ENCODE measurements around the gene COL10A1.

Gene COL10A1
- long read RNA-seq = 0 reads

DNA sequence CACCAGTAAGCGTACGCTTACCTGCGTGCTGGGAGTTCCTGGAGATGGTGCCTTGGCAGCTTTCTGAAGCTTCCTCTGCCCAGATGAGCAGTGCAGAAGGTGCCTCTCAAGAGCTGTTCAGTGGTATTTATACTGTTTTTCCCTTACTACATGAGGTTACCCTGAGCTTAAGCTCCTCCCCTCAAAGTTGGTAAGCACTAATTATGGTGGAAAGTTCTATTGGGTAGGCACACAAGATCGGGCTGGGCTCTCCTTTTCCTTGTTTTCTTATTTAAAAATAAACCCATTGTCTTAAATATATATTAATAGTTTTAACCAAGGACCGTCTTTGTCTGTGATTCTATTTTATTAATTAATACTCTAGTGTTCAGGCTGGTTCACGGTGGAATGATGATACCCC, at the start of gene COL10A1:
Gene COL10A1 (minus strand): TSS at position 101 of the 400 bp plus-strand sequence. CDS start 640 bp downstream, outside the sequence.
- TF ChIP-seq SPI1 (IDR thresholded peaks at IDR 0.05; ENCODE audit: borderline replicate concordance, low read depth) (no peak), GABPA (IDR thresholded peaks at IDR 0.05; ENCODE audit: low read depth) (no peak), POLR2AphosphoS5 (IDR thresholded peaks at IDR 0.05; ENCODE audit: low read depth) (no peak)
- TF ChIP-seq, protein P1, sequence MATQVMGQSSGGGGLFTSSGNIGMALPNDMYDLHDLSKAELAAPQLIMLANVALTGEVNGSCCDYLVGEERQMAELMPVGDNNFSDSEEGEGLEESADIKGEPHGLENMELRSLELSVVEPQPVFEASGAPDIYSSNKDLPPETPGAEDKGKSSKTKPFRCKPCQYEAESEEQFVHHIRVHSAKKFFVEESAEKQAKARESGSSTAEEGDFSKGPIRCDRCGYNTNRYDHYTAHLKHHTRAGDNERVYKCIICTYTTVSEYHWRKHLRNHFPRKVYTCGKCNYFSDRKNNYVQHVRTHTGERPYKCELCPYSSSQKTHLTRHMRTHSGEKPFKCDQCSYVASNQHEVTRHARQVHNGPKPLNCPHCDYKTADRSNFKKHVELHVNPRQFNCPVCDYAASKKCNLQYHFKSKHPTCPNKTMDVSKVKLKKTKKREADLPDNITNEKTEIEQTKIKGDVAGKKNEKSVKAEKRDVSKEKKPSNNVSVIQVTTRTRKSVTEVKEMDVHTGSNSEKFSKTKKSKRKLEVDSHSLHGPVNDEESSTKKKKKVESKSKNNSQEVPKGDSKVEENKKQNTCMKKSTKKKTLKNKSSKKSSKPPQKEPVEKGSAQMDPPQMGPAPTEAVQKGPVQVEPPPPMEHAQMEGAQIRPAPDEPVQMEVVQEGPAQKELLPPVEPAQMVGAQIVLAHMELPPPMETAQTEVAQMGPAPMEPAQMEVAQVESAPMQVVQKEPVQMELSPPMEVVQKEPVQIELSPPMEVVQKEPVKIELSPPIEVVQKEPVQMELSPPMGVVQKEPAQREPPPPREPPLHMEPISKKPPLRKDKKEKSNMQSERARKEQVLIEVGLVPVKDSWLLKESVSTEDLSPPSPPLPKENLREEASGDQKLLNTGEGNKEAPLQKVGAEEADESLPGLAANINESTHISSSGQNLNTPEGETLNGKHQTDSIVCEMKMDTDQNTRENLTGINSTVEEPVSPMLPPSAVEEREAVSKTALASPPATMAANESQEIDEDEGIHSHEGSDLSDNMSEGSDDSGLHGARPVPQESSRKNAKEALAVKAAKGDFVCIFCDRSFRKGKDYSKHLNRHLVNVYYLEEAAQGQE (IDR thresholded peaks at IDR 0.05; ENCODE audit: insufficient replicate concordance, low read depth) = no peak
- TF ChIP-seq, protein P2, sequence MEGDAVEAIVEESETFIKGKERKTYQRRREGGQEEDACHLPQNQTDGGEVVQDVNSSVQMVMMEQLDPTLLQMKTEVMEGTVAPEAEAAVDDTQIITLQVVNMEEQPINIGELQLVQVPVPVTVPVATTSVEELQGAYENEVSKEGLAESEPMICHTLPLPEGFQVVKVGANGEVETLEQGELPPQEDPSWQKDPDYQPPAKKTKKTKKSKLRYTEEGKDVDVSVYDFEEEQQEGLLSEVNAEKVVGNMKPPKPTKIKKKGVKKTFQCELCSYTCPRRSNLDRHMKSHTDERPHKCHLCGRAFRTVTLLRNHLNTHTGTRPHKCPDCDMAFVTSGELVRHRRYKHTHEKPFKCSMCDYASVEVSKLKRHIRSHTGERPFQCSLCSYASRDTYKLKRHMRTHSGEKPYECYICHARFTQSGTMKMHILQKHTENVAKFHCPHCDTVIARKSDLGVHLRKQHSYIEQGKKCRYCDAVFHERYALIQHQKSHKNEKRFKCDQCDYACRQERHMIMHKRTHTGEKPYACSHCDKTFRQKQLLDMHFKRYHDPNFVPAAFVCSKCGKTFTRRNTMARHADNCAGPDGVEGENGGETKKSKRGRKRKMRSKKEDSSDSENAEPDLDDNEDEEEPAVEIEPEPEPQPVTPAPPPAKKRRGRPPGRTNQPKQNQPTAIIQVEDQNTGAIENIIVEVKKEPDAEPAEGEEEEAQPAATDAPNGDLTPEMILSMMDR (IDR thresholded peaks at IDR 0.05; ENCODE audit: insufficient read depth, low read length) = no peak
- H3K4me3 ChIP-seq (replicated peaks; ENCODE audit: insufficient read depth, low read length) = no peak within 1 kb of the TSS

DNA sequence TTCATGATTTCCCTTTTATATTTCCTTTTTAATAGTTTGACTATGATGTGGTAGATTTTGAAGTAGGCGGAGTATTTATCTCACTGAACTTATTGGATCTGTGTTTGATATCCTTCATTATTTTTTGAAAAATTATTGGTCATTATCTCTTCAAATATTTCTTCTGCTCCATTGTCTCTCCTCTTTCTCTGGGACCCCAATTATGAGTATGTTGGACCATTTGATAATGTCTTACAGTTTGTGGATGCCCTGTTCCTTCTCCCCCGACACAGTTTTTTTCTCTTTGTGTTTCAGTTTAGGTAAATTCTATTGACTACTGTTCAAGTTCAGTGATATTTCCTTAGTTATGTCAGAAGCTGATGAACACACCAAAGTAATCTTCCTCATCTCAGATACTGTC, 49.4 kb upstream of the COL10A1 start:
- Histone ChIP-seq H3K27ac (replicated peaks) (no peak overlapping the region), H3K4me3 (replicated peaks; ENCODE audit: insufficient read depth, low read length) (no peak overlapping the region), H3K27me3 (ENCODE audit: insufficient read depth, poor library complexity, severe bottlenecking) (no peaks in the 10 kb centered on the region)
- TF ChIP-seq SPI1 (IDR thresholded peaks at IDR 0.05; ENCODE audit: borderline replicate concordance, low read depth) (no peak), POLR2AphosphoS5 (IDR thresholded peaks at IDR 0.05; ENCODE audit: low read depth) (no peak), GABPA (IDR thresholded peaks at IDR 0.05; ENCODE audit: low read depth) (no peak)
- TF ChIP-seq, protein P2 (IDR thresholded peaks at IDR 0.05; ENCODE audit: insufficient read depth, low read length) = no peak
- TF ChIP-seq, protein P1 (IDR thresholded peaks at IDR 0.05; ENCODE audit: insufficient replicate concordance, low read depth) = no peak
- no peak for DNase-seq (ENCODE audit: low read depth in 1 of 2, low spot score in 1 of 2)

More for the DNA sequence above, at the start of gene COL10A1:
- H3K27ac ChIP-seq (replicated peaks) = no peak within 1 kb of the TSS
- DNase-seq (ENCODE audit: low read depth in 1 of 2, low spot score in 1 of 2) = no peak
- no peaks in the 10 kb centered on the region for H3K27me3 ChIP-seq (ENCODE audit: insufficient read depth, poor library complexity, severe bottlenecking)

DNA sequence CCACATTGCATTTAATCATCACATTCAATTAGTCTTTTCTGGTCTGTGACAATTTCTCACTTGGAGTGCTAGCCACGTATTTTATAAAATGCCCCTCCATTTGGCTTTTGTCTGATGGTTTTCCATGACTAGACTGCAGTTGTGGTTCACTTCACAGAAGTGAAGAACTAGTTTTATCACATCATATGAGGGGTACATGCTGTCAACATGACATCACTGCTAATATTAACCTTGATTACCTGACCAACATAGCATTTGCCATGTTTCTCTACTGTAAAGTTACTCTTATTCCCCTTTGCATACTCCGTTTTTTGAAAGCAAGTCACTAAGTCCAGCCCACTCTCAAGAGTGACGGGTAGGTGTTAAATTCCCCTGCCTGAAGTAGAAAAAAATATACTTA, 48.0 kb upstream of the COL10A1 start:
- no peak for DNase-seq (ENCODE audit: low read depth in 1 of 2, low spot score in 1 of 2)
- H3K27ac ChIP-seq (replicated peaks) = no peak overlapping the region
- no peaks in the 10 kb centered on the region for H3K27me3 ChIP-seq (ENCODE audit: insufficient read depth, poor library complexity, severe bottlenecking)
- H3K4me3 ChIP-seq (replicated peaks; ENCODE audit: insufficient read depth, low read length) = no peak overlapping the region
- TF ChIP-seq GABPA (IDR thresholded peaks at IDR 0.05; ENCODE audit: low read depth) = no peak
- TF ChIP-seq SPI1 (IDR thresholded peaks at IDR 0.05; ENCODE audit: borderline replicate concordance, low read depth) = no peak
- TF ChIP-seq, protein P2 (IDR thresholded peaks at IDR 0.05; ENCODE audit: insufficient read depth, low read length) = no peak
- TF ChIP-seq, protein P1 (IDR thresholded peaks at IDR 0.05; ENCODE audit: insufficient replicate concordance, low read depth) = no peak
- no peak for TF ChIP-seq POLR2AphosphoS5 (IDR thresholded peaks at IDR 0.05; ENCODE audit: low read depth)
